IMR-90 (cell line): ENCODE measurements around the gene F2. TPM values are rescaled to one million over a fixed set of nuclear protein-coding genes. Genes with fewer than 3 reads are reported as not detected.

ENCODE experiments used
- ATAC-seq: fragments of 200-7000 bp; cut with Tn5 transposase; 2 replicates; pipeline ENCODE4 v1.9.1; 2020; ENCODE audit warnings: low read depth, mild to moderate bottlenecking, moderate library complexity
- BruUV-seq: library from RNA; stranded (reverse); fragments of 400-500 nt; replicated peaks from 2 replicates; lab custom pipeline; 2021; lab: Mats Ljungman, UMichigan
- CTCF ChIA-PET: fragments of 300-600 bp; formaldehyde crosslinking; extraction: SDS; loops from one replicate; lab custom pipeline; 2021; ENCODE audit warnings: antibody characterized with exemption; lab: Yijun Ruan, JAX
- POLR2A ChIA-PET: fragments of 300-600 bp; sonication (Branson Sonifier 250); formaldehyde crosslinking; loops from one replicate; lab custom pipeline; 2022; ENCODE audit warnings: antibody characterized with exemption; ENCODE audit not compliant: unreplicated experiment; lab: Charles Lee
- DNase-seq: peaks from one replicate; pipeline ENCODE4 v3.0.0; 2013
- H2AFZ ChIP-seq: replicated peaks from 2 replicates; pipeline ENCODE3; 2013; ENCODE audit warnings: low read length, mild to moderate bottlenecking; ENCODE audit not compliant: poor library complexity
- H2AK5ac ChIP-seq: 2 replicates; pipeline ENCODE4 v1.6.1; 2013; ENCODE audit warnings: low read depth, low read length, inconsistent platforms
- H2AK9ac ChIP-seq: replicated peaks from 2 replicates; pipeline ENCODE3; 2013; ENCODE audit warnings: mild to moderate bottlenecking, low read depth, low read length, moderate library complexity; ENCODE audit not compliant: poor library complexity
- H2BK120ac ChIP-seq: 2 replicates; pipeline ENCODE4 v1.6.1; 2013; ENCODE audit warnings: low read depth, low read length, inconsistent platforms
- H2BK15ac ChIP-seq: 3 replicates; pipeline ENCODE4 v1.6.1; 2013; ENCODE audit warnings: low read depth, low read length, inconsistent platforms
- H2BK20ac ChIP-seq: 2 replicates; pipeline ENCODE4 v1.6.1; 2013; ENCODE audit warnings: low read depth, mild to moderate bottlenecking, inconsistent platforms, low read length, moderate library complexity
- H2BK5ac ChIP-seq: 2 replicates; pipeline ENCODE4 v1.6.1; 2013; ENCODE audit warnings: mild to moderate bottlenecking, low read depth, low read length, inconsistent platforms; ENCODE audit not compliant: poor library complexity, severe bottlenecking
- H3K14ac ChIP-seq: replicated peaks from 2 replicates; pipeline ENCODE4 v1.6.1; 2013; ENCODE audit warnings: low read depth, low read length, inconsistent platforms
- H3K18ac ChIP-seq: 2 replicates; pipeline ENCODE4 v1.6.1; 2013; ENCODE audit warnings: low read depth, low read length, control low read depth
- H3K23ac ChIP-seq: 2 replicates; pipeline ENCODE4 v1.6.1; 2013; ENCODE audit warnings: low read depth, low read length, inconsistent platforms
- H3K27ac ChIP-seq: 2 replicates; pipeline ENCODE4 v1.5.1; 2013; ENCODE audit warnings: mild to moderate bottlenecking, control low read depth, low read length; ENCODE audit not compliant: insufficient read depth
- H3K27me3 ChIP-seq: 2 replicates; pipeline ENCODE4 v1.6.1; 2013; ENCODE audit warnings: low read length; ENCODE audit not compliant: control insufficient read depth, insufficient read depth
- H3K36me3 ChIP-seq: 2 replicates; pipeline ENCODE4 v1.6.1; 2013; ENCODE audit warnings: low read length, mixed read lengths; ENCODE audit not compliant: control insufficient read depth, insufficient read depth
- H3K4ac ChIP-seq: 2 replicates; pipeline ENCODE4 v1.6.1; 2013; ENCODE audit warnings: low read depth, low read length, inconsistent platforms
- H3K4me1 ChIP-seq: 2 replicates; pipeline ENCODE4 v1.6.1; 2013; ENCODE audit warnings: low read length, mixed read lengths; ENCODE audit not compliant: control insufficient read depth, insufficient read depth
- H3K4me2 ChIP-seq: 2 replicates; pipeline ENCODE4 v1.6.1; 2013; ENCODE audit warnings: low read depth, mild to moderate bottlenecking, control low read depth, low read length, moderate library complexity
- H3K4me3 ChIP-seq: 2 replicates; pipeline ENCODE4 v1.5.1; 2013; ENCODE audit warnings: low read depth, mild to moderate bottlenecking, control low read depth, low read length, moderate library complexity; ENCODE audit not compliant: insufficient read depth
- H3K56ac ChIP-seq: 2 replicates; pipeline ENCODE4 v1.6.1; 2013; ENCODE audit warnings: low read length, inconsistent platforms; ENCODE audit not compliant: insufficient read depth; ENCODE audit errors: extremely low read depth
- H3K79me1 ChIP-seq, 2 experiments: 2 replicates each; pipeline ENCODE4 v1.6.1; 2013; ENCODE audit warnings: low read length in 2 of 2, inconsistent platforms in 1 of 2, low read depth in 1 of 2
- H3K9ac ChIP-seq: 2 replicates; pipeline ENCODE4 v1.6.1; 2013; ENCODE audit warnings: low read depth, low read length, control low read depth
- H3K9me1 ChIP-seq: 2 replicates; pipeline ENCODE4 v1.6.1; 2013; ENCODE audit warnings: low read length, inconsistent platforms; ENCODE audit not compliant: insufficient read depth
- H3K9me3 ChIP-seq: 2 replicates; pipeline ENCODE4 v1.6.1; 2013; ENCODE audit warnings: low read length; ENCODE audit not compliant: control insufficient read depth, insufficient read depth
- H4K20me1 ChIP-seq: 2 replicates; pipeline ENCODE4 v1.6.1; 2013; ENCODE audit warnings: low read length, inconsistent platforms; ENCODE audit not compliant: insufficient read depth
- H4K5ac ChIP-seq: 2 replicates; pipeline ENCODE4 v1.6.1; 2013; ENCODE audit warnings: mild to moderate bottlenecking, low read depth, low read length, control low read depth
- H4K8ac ChIP-seq, 2 experiments: 2 replicates each; pipeline ENCODE4 v1.6.1; 2013; ENCODE audit warnings: low read depth in 2 of 2, low read length in 2 of 2, control low read depth in 1 of 2, inconsistent platforms in 1 of 2
- H4K91ac ChIP-seq: 2 replicates; pipeline ENCODE4 v1.6.1; 2013; ENCODE audit warnings: low read depth, low read length, inconsistent platforms; ENCODE audit not compliant: insufficient read depth
- MXI1 ChIP-seq: IDR thresholded peaks from 2 replicates; pipeline ENCODE4 v1.6.1; 2012; ENCODE audit warnings: low read depth, mild to moderate bottlenecking, low read length, moderate library complexity, borderline replicate concordance
- SMC3 ChIP-seq: fragments of 150-350 bp; IDR thresholded peaks from 2 replicates; pipeline ENCODE4 v1.6.1; 2016; ENCODE audit warnings: low read depth, mild to moderate bottlenecking, antibody characterized with exemption, low read length, moderate library complexity
- WGBS, 2 experiments: methylation state at CpG; one replicate each; pipeline versions ENCODE4 v1.1.5 to v1.1.7; 2013; ENCODE audit warnings: missing lambda C conversion rate in 2 of 2; ENCODE audit not compliant: insufficient read length in 1 of 2; ENCODE audit errors: extremely low coverage in 2 of 2; 5-methylcytosine and 5-hydroxymethylcytosine counted together
- dilution Hi-C: fragments of 300-500 bp; cut with HindIII; formaldehyde crosslinking; loops from one replicate; pipeline ENCODE4 v1.14.3; 2018; ENCODE audit warnings: low sequenced_read_pairs; ENCODE audit not compliant: unreplicated experiment
- in situ Hi-C: fragments of 300-500 bp; cut with MboI; formaldehyde crosslinking; loops from 3 replicates; pipeline ENCODE4 v1.14.3; 2019; ENCODE audit warnings: low sequenced_read_pairs, inconsistent platforms, mixed read lengths
- intact Hi-C: fragments of 100-400 bp; cut with micrococcal nuclease; formaldehyde crosslinking; loops from 2 replicates; pipeline ENCODE4 v1.10.0; 2022
- polyA plus RNA-seq, 3 experiments: library from polyadenylated mRNA; depleted of rRNA; stranded (reverse); fragments of >200 nt; gene quantifications; 2 replicates each; pipeline ENCODE4 v1.2.3, GENCODE V29; 2012; ENCODE audit warnings: low replicate concordance in 1 of 3
- total RNA-seq: library from RNA; depleted of rRNA; stranded (reverse); fragments of >200 nt; gene quantifications from 2 replicates; pipeline ENCODE4 v1.2.3, GENCODE V29; 2012
- TF ChIP-seq, protein P1 (sequence below): fragments of 150-350 bp; IDR thresholded peaks from 2 replicates; pipeline ENCODE4 v1.6.1; 2016; ENCODE audit warnings: low read depth, mild to moderate bottlenecking, low read length, moderate library complexity, borderline replicate concordance

The F2 gene
- total and polyA plus RNA-seq, 2 of the 4 experiments (the other 2 are of a cell fraction) = not detected

DNA sequence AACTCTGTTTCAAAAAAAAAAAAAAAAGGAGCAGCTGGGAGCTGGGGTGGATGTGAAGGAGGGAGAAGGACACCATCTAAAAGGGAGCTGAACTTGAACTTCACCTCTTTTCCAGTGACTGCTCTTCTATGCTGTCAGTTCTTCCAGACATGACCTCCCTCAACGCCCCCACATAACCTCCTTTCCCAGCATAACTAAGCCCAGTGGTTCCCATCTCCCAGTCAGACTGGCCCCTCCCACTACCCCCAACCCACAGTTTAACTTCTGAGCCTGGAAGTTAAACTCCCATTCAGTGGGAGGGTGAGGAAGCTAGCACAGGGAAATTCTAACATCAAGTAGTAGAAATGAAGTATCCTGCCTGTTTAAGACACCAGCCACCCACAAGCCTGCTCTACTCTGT, 20.4 kb upstream of the F2 start:
- H4K91ac ChIP-seq = no peak overlapping the region
- no peak overlapping the region for H4K8ac ChIP-seq
- peak overlapping the region; percentile 87 for H2AK9ac ChIP-seq
- H3K4me3 ChIP-seq = no peak overlapping the region
- no peak overlapping the region for H2AFZ ChIP-seq
- no peak overlapping the region for H3K27ac ChIP-seq
- no peak overlapping the region; the same call in 1 of the 2 replicates for H2AK5ac ChIP-seq
- H3K4me1 ChIP-seq = peaks cover 13% of the 10 kb centered on the region
- H3K18ac ChIP-seq = no peak overlapping the region
- H3K56ac ChIP-seq = no peak overlapping the region
- 0 out of 2 replicates have a peak overlapping the region, but pooled peaks have one; percentile 25 for H3K14ac ChIP-seq
- no peaks in the 10 kb centered on the region for H3K27me3 ChIP-seq
- ChIA-PET CTCF (interaction anchor here (0.7 to 0.8 kb wide), 2 partner anchors 14 to 32 kb away, joined by 3 read pairs; no protein-coding TSS in a partner anchor), POLR2A (interaction anchor here (0.6 kb wide), 2 partner anchors 45 to 314 kb away, joined by 5 to 11 read pairs; no protein-coding TSS in a partner anchor)
- no peak overlapping the region for H2BK15ac ChIP-seq
- H3K4ac ChIP-seq = peak overlapping the region; percentile 54
- in situ Hi-C loops (no loop called here), intact Hi-C loops (no loop called here), dilution Hi-C loops (no loop called here)
- H4K5ac ChIP-seq = no peak overlapping the region
- no peak for DNase-seq
- H3K9ac ChIP-seq = no peak overlapping the region
- ATAC-seq = no peak
- peaks cover 12% of the 10 kb centered on the region; the same call in 1 of the 2 replicates for H3K9me1 ChIP-seq
- H3K9me3 ChIP-seq = no peaks in the 10 kb centered on the region
- no peak for TF ChIP-seq SMC3
- TF ChIP-seq MXI1 = no peak
- TF ChIP-seq, protein P1, sequence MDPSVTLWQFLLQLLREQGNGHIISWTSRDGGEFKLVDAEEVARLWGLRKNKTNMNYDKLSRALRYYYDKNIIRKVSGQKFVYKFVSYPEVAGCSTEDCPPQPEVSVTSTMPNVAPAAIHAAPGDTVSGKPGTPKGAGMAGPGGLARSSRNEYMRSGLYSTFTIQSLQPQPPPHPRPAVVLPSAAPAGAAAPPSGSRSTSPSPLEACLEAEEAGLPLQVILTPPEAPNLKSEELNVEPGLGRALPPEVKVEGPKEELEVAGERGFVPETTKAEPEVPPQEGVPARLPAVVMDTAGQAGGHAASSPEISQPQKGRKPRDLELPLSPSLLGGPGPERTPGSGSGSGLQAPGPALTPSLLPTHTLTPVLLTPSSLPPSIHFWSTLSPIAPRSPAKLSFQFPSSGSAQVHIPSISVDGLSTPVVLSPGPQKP = no peak
- H2BK120ac ChIP-seq = no peak overlapping the region
- no peak overlapping the region for H2BK20ac ChIP-seq
- no CpG with 5 or more reads among the region's 1 CpG for whole genome bisulfite sequencing, 2 experiments
- peak overlapping the region; percentile 16 for H2BK5ac ChIP-seq
- BruUV-seq = no TSS peak
- peaks cover 42% of the 10 kb centered on the region for H3K36me3 ChIP-seq
- H3K23ac ChIP-seq = peak overlapping the region; percentile 11; the same call in 1 of the 2 replicates
- H3K4me2 ChIP-seq = peak overlapping the region; percentile 7; the same call in 1 of the 2 replicates
- H4K20me1 ChIP-seq = peaks cover 12% of the 10 kb centered on the region; the same call in 1 of the 2 replicates
- H3K79me1 ChIP-seq = peaks cover 39 to 82% of the 10 kb centered on the region in 2 experiments
